H7 (cell line): ENCODE results near the gene IFITM5. TPM values are rescaled to one million over a fixed set of nuclear protein-coding genes. Genes with fewer than 3 reads are reported as not detected.
A peak's percentile ranks its signal among the peaks of the same experiment; 100 is the strongest.
"Not testable (repeated sequence)": the region's sequence is repeated elsewhere in the genome, so short reads cannot be mapped to it uniquely, and the experiment has no call there.

ENCODE experiments used
- DNase-seq: peaks from one replicate; pipeline ENCODE4 v3.0.0; 2012
- H3K27me3 ChIP-seq: 2 replicates; pipeline ENCODE4 v1.6.0; 2011; ENCODE audit warnings: mild to moderate bottlenecking, low read length; ENCODE audit not compliant: control insufficient read depth, insufficient read depth
- H3K36me3 ChIP-seq: replicated peaks from 2 replicates; pipeline ENCODE4 v1.5.1; 2011; ENCODE audit warnings: low read length; ENCODE audit not compliant: control insufficient read depth, insufficient read depth
- H3K4me3 ChIP-seq: 2 replicates; pipeline ENCODE4 v1.5.1; 2011; ENCODE audit warnings: low read depth, mild to moderate bottlenecking, control low read depth, low read length, moderate library complexity; ENCODE audit not compliant: insufficient read depth
- total RNA-seq: library from RNA; depleted of rRNA; stranded (reverse); fragments of >200 nt; shearing (Covaris generic); gene quantifications from 2 replicates; pipeline ENCODE4 v1.2.3, GENCODE V29; 2014

The IFITM5 gene
- total RNA-seq, 1 experiment from 2014 or later = not detected

DNA sequence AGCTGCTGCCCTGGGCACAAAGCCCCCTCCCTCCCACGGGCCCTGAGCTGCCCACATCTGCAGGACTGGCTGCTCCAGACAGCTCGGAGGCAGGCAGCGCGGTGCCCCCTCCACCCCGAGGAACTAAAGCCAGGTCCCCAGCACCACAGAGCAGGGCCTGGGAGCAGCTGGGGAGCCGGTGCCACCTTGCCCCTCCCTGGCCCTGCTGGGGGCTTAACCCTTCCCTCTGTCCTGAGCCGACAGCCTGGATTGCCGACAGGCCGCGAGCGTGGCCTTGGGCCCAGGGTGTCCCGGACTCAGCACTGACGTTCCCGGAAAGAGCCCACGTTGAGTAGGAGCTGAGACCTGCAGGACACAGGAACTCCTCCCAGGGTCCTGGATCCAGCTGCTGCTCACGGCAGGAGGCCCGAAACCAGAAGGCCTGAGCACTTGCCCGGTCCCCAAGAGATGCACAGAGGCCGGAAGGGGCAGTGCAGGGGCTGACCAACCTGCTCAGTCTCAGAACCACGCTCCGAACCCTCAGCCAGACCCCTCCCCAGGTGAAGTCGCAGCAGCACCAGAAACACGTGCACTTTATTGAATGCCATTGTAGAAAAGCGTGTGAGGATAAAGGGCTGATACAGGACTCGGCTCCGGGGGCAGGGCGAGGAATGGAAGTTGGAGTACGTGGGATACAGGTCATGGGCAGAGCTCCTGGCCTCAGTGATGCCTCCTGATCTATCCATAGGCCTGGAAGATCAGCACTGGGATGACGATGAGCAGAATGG is 20.0 kb upstream of the IFITM5 start:
- H3K27me3 ChIP-seq, H3K36me3 ChIP-seq: not testable (repeated sequence)
- H3K4me3 ChIP-seq = peak overlapping the region; percentile 38; the same call in 1 of the 2 replicates
- peak; percentile 51 for DNase-seq

DNA sequence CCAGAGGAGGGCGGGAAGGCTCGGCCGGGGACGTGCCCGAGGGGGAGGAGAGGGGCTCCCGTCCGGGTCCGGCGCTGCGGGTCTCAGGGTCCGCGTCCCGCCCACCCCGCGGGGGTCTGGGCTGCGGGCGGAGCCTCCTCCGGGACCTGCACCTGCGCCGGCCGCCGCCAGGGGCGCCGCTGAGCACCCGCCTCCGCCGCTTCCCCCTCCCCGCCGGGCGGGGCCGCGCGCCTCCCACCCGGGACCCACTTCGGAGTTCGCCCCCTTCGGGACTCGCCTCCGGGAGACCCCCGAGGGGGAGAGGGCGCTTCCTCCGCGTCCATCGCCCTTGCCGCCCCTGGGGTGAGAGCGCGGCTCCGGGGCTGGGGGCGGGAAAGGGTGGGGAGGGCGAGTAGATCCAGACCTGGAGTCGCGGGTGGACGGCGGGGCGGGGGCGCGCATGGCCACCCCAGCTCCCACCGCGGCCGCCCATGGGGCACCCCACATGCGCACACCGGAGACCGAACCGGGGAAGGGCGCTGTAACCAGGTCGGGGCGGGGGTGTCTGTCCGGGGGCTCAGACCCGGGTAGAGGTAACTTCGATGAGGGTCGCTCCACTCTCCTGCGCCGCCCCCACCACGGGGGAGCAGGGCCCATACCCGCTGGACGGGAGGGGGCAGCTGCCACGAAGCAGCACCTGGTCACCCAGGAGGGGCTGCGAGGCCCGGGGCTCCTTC is 19.2 kb upstream of the IFITM5 start:
- H3K36me3 ChIP-seq, DNase-seq, H3K27me3 ChIP-seq: not testable (repeated sequence)
- H3K4me3 ChIP-seq = peak overlapping the region; percentile 38

DNA sequence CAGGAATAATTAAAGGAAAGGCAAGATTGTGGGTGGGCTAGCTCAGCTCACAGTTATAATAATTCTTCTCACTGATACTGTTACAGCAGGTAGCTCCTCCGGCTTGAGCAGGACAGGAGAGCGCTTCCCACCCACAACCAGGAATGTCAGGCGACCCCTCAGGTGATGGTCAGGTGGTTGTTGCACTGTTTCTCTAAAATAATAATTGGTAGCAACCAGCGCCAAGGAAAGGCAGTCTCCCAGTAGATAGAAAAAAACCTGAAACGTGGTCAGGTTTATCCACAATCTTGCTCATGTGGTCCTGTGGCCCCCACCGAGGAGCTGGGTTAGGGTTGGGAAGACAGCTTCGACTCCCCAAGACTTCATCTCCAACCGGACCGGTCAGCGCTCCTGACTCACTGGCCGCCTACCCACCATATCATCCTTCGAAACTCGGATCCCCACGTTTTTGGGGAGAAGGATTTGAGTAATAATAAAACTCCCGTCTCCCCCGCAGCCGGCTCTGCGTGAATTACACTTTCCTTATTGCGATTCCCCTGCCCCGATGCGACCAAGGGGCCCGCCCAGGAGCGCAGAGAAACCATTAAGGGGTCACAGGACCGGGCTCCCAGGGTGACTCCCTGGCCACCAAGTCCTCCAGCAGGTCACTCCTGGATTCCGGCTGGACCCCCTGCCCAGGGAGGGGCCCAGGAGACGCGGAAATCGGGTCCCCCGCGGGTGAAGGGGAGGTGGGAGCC is 18.5 kb upstream of the IFITM5 start:
- not testable (repeated sequence) for DNase-seq, H3K36me3 ChIP-seq, H3K27me3 ChIP-seq
- H3K4me3 ChIP-seq = peak overlapping the region; percentile 24

DNA sequence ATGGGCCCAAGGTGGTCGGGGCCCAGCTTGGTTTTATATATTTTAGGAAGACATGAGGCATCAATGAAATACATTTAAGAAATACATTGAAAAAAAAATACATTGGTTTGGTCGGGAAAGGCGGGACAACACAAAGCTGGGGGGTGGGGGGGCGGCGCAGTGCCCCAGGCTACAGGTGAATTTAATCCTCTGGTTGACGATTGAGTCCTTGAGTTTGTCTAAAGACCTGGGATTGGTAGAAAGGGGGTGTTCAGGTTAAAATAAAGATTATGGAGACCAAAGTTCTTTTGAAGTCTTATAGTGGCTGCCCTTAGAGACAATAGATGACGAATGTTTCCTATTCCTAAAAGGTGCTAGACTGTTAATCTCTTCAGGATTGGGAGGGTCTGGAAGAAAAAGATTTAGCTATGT is 17.6 kb upstream of the IFITM5 start:
- peaks cover 5% of the 10 kb centered on the region for H3K36me3 ChIP-seq
- DNase-seq = no peak
- H3K27me3 ChIP-seq = peaks cover 5% of the 10 kb centered on the region; the same call in 1 of the 2 replicates
- peak overlapping the region; percentile 91; the same call in 1 of the 2 replicates for H3K4me3 ChIP-seq

GRCh38 chr11:316031-316701 is 16.8 kb upstream of the IFITM5 start:
- DNase-seq = peak; percentile 77
- peak overlapping the region; percentile 91 for H3K4me3 ChIP-seq
- H3K27me3 ChIP-seq = peaks cover 5% of the 10 kb centered on the region; the same call in 1 of the 2 replicates
- H3K36me3 ChIP-seq = peaks cover 5% of the 10 kb centered on the region

DNA sequence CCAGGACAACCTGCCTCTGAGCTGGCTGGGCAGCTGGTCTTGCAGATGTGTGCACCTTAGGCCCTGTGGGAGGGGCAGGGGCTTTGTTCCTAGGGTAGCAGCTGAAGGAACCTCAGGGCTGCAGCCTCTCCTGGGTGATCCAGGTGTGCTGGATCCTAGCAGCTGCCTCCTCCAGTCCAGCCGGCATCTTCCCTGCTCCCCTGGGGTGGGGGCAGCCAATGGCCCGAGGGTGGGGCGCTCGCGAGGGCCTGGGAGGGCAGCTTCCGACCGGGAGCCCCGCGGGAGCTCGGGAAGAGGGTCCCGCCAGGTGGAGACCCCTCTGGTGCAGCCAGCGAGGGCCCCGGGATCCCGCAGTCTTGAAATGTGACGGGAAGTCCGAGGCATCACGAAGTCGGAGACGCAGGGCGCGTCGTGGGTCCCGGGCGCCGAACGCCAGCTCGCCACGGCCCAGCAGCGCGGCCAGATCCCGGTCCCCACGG is 16.2 kb upstream of the IFITM5 start:
- H3K27me3 ChIP-seq = peaks cover 5% of the 10 kb centered on the region; the same call in 1 of the 2 replicates
- no peak for DNase-seq
- H3K36me3 ChIP-seq = peaks cover 5% of the 10 kb centered on the region
- peak overlapping the region; percentile 91 for H3K4me3 ChIP-seq

DNA sequence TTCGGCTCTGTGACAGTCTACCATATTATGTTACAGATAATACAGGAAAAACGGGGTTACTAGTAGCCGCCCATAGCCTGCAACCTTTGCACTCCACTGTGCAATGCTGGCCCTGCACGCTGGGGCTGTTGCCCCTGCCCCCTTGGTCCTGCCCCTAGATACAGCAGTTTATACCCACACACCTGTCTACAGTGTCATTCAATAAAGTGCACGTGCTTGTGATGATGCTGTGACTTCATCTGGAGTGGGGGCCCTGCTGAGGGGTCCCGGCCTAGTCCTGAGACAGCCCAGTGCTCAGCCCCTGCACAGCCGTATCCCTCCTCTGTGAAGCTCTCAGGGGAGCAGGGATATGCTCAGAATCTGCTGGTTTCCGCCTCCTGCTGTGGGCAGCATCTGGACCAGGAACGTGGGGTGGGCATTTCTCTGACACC is 15.7 kb upstream of the IFITM5 start:
- Histone ChIP-seq H3K27me3 (peaks cover 5% of the 10 kb centered on the region; the same call in 1 of the 2 replicates), H3K36me3 (peaks cover 5% of the 10 kb centered on the region), H3K4me3 (peak overlapping the region; percentile 91)
- no peak for DNase-seq

DNA sequence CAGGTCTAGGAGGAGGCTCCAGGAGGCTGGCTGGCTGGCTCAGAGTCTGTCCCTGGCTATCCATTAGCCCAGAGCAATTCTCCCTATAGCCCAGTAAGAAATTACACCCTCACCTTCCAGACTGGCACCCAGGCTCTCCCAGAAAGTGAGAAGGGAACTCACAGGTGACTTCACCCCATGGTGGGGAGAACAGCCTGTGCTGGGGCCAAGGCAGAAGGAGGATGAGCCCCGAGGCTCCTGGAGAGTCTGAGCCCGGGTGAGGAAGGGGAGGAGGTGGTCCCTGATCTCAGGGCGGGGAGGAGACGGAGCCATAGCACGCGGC is 15.2 kb upstream of the IFITM5 start:
- H3K4me3 ChIP-seq = peak overlapping the region; percentile 91
- H3K36me3 ChIP-seq, H3K27me3 ChIP-seq, DNase-seq: not testable (repeated sequence)

DNA sequence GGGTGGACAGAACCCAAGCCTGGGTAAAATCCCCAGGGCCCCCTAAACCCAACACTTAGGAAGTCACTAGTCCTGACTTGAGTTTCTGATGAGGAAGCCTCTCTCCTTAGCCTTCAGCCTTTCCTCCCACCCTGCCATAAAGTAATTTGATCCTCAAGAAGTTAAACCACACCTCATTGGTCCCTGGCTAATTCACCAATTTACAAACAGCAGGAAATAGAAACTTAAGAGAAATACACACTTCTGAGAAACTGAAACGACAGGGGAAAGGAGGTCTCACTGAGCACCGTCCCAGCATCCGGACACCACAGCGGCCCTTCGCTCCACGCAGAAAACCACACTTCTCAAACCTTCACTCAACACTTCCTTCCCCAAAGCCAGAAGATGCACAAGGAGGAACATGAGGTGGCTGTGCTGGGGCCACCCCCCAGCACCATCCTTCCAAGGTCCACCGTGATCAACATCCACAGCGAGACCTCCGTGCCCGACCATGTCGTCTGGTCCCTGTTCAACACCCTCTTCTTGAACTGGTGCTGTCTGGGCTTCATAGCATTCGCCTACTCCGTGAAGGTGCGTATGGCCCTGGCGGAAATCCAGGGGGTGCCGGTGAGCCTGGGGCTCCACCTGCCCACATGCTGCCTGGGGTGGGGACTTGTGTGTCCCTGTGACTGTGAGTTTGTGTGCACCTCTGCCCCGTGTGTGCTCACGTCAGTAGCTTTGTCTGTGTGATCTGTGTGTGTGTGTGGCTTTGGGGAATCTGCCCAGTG is 14.6 kb upstream of the IFITM5 start, which contains the start of gene IFITM1:
Gene IFITM1 (plus strand): TSS at position 254 of the 767 bp plus-strand sequence. CDS start 131 bp downstream, at position 385.
- DNase-seq = peak; percentile 88
- Histone ChIP-seq H3K4me3 (peak within 1 kb of the TSS; percentile 91), H3K36me3 (peaks cover 5% of the 10 kb centered on the region), H3K27me3 (peaks cover 5% of the 10 kb centered on the region; the same call in 1 of the 2 replicates)

GRCh38 chr11:313304-313786 is 14.0 kb upstream of the IFITM5 start:
- H3K4me3 ChIP-seq = peak overlapping the region; percentile 91
- H3K27me3 ChIP-seq = peaks cover 5% of the 10 kb centered on the region; the same call in 1 of the 2 replicates
- no peak for DNase-seq
- H3K36me3 ChIP-seq = peaks cover 5% of the 10 kb centered on the region

GRCh38 chr11:312092-312816 is 12.9 kb upstream of the IFITM5 start:
- DNase-seq = no peak
- peak overlapping the region; percentile 4; the same call in 1 of the 2 replicates for H3K4me3 ChIP-seq
- H3K27me3 ChIP-seq = peaks cover 5% of the 10 kb centered on the region; the same call in 1 of the 2 replicates
- H3K36me3 ChIP-seq = peaks cover 5% of the 10 kb centered on the region

DNA sequence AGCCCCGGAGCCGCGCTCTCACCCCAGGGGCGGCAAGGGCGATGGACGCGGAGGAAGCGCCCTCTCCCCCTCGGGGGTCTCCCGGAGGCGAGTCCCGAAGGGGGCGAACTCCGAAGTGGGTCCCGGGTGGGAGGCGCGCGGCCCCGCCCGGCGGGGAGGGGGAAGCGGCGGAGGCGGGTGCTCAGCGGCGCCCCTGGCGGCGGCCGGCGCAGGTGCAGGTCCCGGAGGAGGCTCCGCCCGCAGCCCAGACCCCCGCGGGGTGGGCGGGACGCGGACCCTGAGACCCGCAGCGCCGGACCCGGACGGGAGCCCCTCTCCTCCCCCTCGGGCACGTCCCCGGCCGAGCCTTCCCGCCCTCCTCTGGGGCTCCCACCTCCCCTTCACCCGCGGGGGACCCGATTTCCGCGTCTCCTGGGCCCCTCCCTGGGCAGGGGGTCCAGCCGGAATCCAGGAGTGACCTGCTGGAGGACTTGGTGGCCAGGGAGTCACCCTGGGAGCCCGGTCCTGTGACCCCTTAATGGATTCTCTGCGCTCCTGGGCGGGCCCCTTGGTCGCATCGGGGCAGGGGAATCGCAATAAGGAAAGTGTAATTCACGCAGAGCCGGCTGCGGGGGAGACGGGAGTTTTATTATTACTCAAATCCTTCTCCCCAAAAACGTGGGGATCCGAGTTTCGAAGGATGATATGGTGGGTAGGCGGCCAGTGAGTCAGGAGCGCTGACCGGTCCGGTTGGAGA is 11.9 kb upstream of the IFITM5 start:
- DNase-seq = not testable (repeated sequence)
- H3K4me3 ChIP-seq = peak overlapping the region; percentile 27

More for the DNA sequence above, 11.9 kb upstream of the IFITM5 start:
- H3K36me3 ChIP-seq, H3K27me3 ChIP-seq: not testable (repeated sequence)
